HT-29 (cell line): ENCODE data around the gene LTC4S. TPM values are rescaled to one million over a fixed set of nuclear protein-coding genes. Genes with fewer than 3 reads are reported as not detected.
"Not testable (repeated sequence)": the region's sequence is repeated elsewhere in the genome, so short reads cannot be mapped to it uniquely, and the experiment has no call there.

Source experiments
- DNase-seq: peaks from one replicate; pipeline ENCODE4 v3.0.0-alpha.2; 2015; ENCODE audit warnings: low spot score
- total RNA-seq: library from RNA; depleted of rRNA; stranded (reverse); fragments of >200 nt; shearing (Covaris generic); gene quantifications from 2 replicates; pipeline ENCODE4 v1.2.3, GENCODE V29; 2014

LTC4S gene
- total RNA-seq, 1 experiment from 2014 or later = not detected

DNA sequence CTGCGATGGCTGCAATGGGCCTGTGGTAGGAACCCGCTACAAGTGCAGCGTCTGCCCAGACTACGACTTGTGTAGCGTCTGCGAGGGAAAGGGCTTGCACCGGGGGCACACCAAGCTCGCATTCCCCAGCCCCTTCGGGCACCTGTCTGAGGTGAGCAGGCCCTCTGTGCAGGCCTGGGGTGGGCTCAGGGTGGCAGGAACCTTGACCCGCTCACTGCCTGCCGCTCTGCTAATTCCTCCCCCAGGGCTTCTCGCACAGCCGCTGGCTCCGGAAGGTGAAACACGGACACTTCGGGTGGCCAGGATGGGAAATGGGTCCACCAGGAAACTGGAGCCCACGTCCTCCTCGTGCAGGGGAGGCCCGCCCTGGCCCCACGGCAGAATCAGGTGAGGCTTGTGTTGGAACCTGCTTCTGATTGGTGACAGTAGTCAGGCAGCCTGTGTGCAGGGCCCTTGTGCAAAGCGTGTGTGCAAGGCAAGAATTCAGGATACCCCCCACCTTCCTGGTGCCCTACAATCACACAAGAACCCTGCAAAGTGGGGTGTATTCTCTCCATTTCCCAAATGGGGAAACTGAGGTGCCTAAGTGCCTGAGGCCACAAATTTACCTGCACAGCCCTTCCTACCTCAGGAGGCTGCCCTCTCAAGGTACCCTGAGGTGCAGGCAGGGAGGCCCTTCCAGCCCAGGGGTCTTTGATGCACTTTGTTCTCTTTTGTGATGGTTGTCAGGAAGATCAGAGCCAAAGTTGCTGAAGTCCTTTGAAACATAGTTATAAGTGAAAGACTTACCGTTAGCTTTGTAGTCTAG, 30.4 kb downstream of the LTC4S start:
- DNase-seq = no peak

- DNase-seq = no peak
Measured at GRCh38 chr5:179824745-179825112, 30.9 kb downstream of the LTC4S start.

DNA sequence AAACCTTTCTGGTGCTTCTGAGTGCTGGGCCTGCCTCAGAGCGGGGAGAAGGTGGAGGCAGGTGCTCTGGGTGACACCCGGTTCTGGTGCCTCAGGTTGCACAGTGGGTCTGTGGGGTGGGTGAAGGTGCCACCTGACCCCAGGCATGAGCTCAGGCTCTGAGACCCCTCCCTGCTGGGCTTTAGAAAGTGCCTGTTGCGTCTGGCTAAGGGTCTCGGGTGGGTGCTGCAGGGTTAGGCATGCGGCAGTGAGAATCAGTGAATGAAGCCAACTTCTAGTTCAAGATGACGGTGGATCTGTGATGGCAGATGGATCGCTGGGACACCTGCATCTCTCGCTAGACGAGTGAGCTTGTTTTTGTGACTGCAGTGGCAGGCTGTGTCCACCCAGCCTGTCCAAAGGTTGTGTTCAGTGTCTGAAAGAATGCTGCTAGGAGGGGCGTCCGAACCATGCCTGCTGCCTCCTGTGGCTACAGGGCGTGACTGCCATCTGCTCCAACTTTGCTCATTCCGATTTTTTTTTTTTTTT, 31.9 kb downstream of the LTC4S start:
- DNase-seq = peak; percentile 65

- DNase-seq = peak; percentile 60
Measured at GRCh38 chr5:179827680-179828079, 33.9 kb downstream of the LTC4S start.

DNA sequence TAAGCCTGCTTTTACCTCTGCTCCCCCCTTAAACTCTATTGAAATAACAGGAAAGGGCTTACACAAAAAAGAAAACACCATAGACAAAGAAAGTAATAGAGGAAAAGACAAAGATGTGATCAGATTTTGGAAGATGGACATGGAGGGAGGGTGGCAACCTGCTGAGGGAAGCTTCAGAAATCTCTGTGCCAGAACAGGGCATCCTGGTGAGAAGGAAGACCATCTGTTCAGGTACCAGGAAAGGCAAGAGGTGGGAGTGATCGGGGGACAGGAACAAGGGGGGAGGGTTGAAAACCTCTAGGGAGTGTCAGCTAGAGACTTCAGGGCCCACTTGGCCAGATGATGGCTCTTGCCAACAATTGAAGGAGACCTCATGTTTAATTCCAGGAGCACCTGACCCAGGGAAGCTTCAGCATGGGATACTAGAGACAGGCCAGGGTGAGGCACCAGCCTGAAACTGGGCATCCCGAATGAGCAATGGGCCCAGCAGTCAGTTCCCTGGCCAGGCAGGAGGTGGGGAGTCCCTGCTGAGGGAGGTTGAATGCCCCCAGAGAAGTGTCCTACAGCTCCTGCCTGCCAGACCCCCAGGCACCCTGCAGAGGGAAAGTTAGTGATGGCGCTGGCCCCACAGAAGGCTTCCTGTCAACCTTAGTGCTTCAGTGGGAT, 35.1 kb downstream of the LTC4S start:
- no peak for DNase-seq

GRCh38 chr5:179829732-179830435, 36.1 kb downstream of the LTC4S start:
- DNase-seq = no peak

DNA sequence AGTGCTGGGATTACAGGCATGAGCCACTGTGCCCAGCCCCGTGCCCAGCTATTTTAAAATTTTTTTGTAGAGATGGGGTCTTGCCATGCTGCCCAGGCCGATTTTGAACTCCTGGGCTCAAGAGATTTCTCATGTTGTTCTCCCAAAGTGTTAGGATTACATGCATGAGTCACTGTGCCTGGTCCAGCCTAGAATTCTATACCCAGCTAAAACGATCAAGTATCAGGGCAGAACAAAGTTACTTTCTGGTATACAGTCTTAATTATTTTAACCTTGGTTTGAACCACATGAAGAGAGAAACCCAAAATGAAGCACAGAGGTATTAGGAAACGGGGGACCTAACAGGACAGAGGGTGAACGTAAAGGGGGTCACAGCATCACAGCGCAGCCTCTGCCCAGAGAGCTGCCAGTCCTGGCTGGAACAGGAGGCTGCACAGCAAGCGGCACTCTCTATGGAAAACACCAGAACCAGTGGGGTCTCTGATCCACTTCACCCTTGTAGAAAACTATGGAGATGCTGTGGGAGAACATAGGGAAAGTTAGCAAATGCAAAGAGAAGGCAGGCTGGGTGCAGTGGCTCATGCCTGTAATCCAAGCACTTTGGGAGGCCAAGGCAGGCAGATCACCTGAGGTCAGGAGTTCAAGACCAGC, 37.2 kb downstream of the LTC4S start:
- DNase-seq = no peak

DNA sequence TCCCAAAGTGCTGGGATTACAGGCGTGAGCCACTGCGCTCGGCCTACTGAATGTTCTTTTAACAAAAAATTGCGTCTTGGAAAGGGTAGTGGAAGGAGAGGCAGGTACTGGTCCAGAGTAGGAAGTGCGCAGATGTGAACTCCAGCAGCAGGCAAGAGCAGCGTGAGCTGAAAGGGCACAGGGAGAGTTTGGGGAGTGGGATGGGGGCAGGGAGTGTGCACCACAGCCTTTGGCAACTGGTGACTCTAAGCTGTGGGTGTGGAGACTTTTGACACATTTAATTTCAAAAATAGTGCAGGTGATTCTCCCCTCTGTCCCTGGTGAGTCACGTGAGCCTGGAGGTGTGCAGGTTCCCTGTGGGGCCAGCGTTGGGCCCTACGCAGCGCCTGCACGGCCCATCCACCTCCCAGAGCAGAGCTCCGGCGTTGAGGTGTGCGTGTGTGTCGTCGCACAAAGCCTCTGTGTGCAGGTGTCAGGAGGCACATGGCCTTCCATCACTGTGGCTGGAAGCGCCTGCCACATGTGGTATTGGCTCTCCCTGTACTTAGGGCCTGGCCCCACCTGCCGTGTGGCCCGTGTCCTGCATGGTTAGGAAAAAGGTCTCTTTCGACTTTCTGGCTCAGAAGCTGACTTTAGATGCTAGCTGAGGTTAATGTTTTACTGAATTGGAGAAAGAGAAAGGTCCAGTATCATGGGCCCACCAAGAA, 38.4 kb downstream of the LTC4S start:
- DNase-seq = no peak

GRCh38 chr5:179833056-179833708, 39.4 kb downstream of the LTC4S start:
- DNase-seq = no peak

- DNase-seq = no peak
Measured at GRCh38 chr5:179833709-179834070, 39.9 kb downstream of the LTC4S start.

DNA sequence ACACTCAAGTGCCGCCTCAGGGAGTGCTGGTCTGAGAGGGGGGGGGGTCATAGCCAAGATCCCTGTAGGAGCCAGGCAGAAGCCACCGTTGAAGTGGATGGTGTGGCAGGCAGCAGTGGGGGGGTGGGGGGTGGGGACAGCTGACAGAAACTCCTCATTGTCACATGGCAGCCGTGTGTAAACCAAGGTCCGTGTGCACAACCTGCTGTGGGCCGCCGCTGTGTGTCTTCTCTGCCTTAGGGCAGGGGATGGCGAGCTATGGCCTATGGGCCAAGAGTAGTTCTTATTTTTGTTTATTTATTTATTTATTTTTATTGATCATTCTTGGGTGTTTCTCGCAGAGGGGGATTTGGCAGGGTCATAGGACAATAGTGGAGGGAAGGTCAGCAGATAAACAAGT, 40.3 kb downstream of the LTC4S start:
- DNase-seq = no peak

GRCh38 chr5:179834871-179835270, 41.1 kb downstream of the LTC4S start:
- DNase-seq = not testable (repeated sequence)

- DNase-seq = no peak
Measured at GRCh38 chr5:179836225-179837019, 42.6 kb downstream of the LTC4S start.

- no peak for DNase-seq
Measured at GRCh38 chr5:179837076-179838011, 43.6 kb downstream of the LTC4S start.

GRCh38 chr5:179839328-179840256, 45.8 kb downstream of the LTC4S start:
- no peak for DNase-seq

DNA sequence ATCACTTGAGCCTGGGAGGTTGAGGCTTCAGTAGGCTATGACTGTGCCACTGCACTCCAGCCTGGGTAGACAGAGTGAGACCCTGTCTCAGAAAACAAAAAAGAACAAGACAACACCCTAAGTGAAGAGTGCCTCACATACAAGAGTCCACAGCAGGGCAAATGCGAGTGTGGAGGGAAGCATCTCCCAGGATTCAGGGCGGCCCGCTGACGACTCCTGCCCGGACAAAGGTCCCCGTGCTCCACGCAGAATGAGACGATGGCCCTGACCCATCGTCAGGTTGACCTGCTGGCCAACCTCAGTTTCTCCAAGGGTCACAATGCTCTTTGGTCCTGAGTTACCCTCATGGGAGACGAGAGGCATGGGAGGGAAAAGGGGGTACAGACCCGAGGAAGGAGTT, 46.5 kb downstream of the LTC4S start:
- no peak for DNase-seq

- DNase-seq = no peak
Measured at GRCh38 chr5:179840766-179841165, 47.0 kb downstream of the LTC4S start.

DNA sequence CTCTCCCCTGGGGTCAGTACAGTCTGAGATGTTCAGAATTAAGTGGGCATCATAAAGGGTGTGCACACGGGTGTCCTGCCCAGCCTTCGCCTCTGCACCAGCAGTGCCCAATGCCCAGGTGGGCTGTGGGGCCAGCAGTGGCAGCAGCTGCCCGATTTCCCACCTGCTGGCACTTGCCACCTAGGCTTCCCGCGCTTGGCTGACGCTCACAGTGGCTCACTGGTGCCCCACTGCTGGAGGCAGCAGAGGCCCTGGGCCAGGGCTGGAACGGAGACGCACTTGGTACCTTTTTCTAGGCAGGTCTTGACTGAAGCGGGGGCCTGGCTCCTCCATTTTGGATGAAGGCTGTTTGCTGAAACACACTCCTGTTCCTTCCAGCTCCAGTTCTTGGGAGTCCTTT, 47.8 kb downstream of the LTC4S start:
- no peak for DNase-seq
